ENCODE results near the gene FZD7. TPM values are rescaled to one million over a fixed set of nuclear protein-coding genes. Genes with fewer than 3 reads are reported as not detected.

Gene FZD7
- total and polyA plus RNA-seq, 9 of the 15 experiments (the other 6 are each of a cell fraction or from before 2014, with no cell fraction given), result 0.11 to 2.4 (median 0.69) TPM

DNA sequence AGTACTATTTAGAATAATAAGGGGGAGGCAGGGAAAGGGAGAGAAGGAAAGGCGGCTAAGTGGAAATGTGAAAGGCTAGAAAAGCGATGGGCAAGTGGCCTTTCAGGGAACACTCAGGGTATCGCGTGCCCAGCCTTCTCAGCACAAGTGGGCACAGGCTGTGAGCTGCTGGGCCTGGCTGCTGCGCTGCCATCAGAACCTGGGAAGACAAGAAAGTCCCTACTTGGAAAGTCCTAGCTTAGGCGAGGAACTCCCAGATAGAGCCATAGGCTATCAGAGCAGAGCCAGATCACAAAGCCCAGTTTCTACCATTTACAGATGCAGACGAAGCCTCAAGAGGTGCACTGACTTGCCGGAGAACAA lies 9.8 kb upstream of the FZD7 start:
- WGBS (ENCODE audit: insufficient coverage, low coverage, missing lambda C conversion rate), result 2% methylated on average over 6 of the region's 8 CpGs
- DNase-seq (ENCODE audit: extremely low read depth in 1 of 4, low spot score in 3 of 4), result no peak
- Histone ChIP-seq H3K9me3 (replicated peaks; ENCODE audit: control insufficient read depth, insufficient read depth, low read depth, low read length) (no peaks in the 10 kb centered on the region), H3K27ac (ENCODE audit: extremely low read depth, low read depth, low read length) (no peak overlapping the region), H3K36me3 (ENCODE audit: control insufficient read depth, insufficient read depth, low read length) (no peaks in the 10 kb centered on the region), H2AFZ (ENCODE audit: low read depth, low read length) (no peak overlapping the region), H3K4me2 (ENCODE audit: insufficient read depth, low read length) (no peak overlapping the region), H3K4me3 (no peak overlapping the region), H3K9me1 (ENCODE audit: control insufficient read depth, insufficient read depth, low read length) (no peaks in the 10 kb centered on the region), H3K4me1 (replicated peaks in 1 of 2; ENCODE audit: control insufficient read depth in 2 of 2, insufficient read depth in 2 of 2, low read length in 2 of 2) (no peaks in the 10 kb centered on the region), H3K9ac (ENCODE audit: insufficient read depth in 1 of 2, low read depth in 2 of 2, low read length in 2 of 2) (no peak overlapping the region), H3K79me2 (ENCODE audit: control insufficient read depth, insufficient read depth, low read length) (no peaks in the 10 kb centered on the region), H4K20me1 (replicated peaks; ENCODE audit: control insufficient read depth, insufficient read depth, low read length) (no peaks in the 10 kb centered on the region), H3K27me3 (ENCODE audit: control insufficient read depth in 2 of 2, insufficient read depth in 2 of 2, low read length in 2 of 2) (peaks cover 12 to 35% of the 10 kb centered on the region in 2 experiments)
- ChIA-PET POLR2A (no interaction called here), CTCF (ENCODE audit: low intra/inter-chr PET ratio) (no interaction called here)
- in situ Hi-C loops (cut with MboI) (no loop called here), intact Hi-C loops (cut with micrococcal nuclease) (no loop called here)
- FAIRE-seq, result no peak
- TF ChIP-seq ZNF57 (CRISPR knock-in tag; IDR thresholded peaks at IDR 0.05) (no peak), FOXK2 (conservative IDR thresholded peaks at IDR 0.05 in 1 of 2, IDR thresholded peaks at IDR 0.05 in 1 of 2; ENCODE audit: low read depth in 2 of 2) (no peak), HCFC1 (IDR thresholded peaks at IDR 0.05; ENCODE audit: low read depth, low read length) (no peak), NFE2 (IDR thresholded peaks at IDR 0.05; ENCODE audit: low read depth) (no peak), FOS (IDR thresholded peaks at IDR 0.05; ENCODE audit: extremely low read depth, insufficient read length) (no peak), ILK (tag; IDR thresholded peaks at IDR 0.05; ENCODE audit: borderline replicate concordance, low read depth) (no peak), ARID2 (IDR thresholded peaks at IDR 0.05) (no peak), MYC (IDR thresholded peaks at IDR 0.05; ENCODE audit: low read depth, low read length) (no peak), MYC (CRISPR knock-in tag; IDR thresholded peaks at IDR 0.05; ENCODE audit: borderline replicate concordance, low read depth) (no peak)
- BruUV-seq (replicated peaks), result no TSS peak
- no peak for ATAC-seq

Measured in K562 (cell line).